HG03039 (cell line): ENCODE data around the gene SLC1A2.

ENCODE experiments used
- ATAC-seq: cut with Tn5 transposase; IDR thresholded peaks from one replicate; pipeline ENCODE4 v1.9.1; 2021; ENCODE audit warnings: mild to moderate bottlenecking, moderate library complexity; ENCODE audit not compliant: unreplicated experiment

SLC1A2 gene

DNA sequence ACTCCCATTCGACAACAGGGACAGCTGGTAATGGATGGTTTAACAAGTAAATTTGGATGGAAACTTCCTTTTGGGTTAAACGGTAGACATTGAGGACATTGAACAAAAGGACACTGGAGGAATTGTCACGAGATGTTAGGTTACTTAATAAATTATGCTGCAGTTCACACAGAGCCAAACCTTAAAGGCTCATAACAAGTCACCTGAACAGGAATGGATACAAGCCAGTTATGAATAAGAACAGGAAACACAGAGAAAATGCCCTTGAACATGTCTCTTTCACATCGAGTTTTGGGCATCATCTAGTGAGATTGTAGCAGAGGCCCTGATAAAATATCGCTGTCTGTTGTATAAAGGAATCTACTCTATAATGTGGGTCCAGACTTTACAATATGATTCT, 214.7 kb downstream of the SLC1A2 start:
- no peak for ATAC-seq
